ENCODE data around the gene FGF8.

DNA sequence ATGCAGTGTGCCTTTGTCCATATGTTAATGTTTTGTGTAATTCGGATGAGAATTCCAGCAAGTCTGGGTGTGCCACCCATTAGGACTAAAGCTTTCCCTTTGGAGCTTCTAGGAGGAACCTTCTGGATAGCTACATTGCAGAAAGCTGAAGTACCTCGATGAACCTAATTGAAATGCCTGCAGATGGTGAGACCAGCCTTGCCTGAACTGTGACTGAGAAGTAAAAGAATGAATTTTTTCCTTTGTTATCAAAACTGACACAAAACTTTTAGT, 49.9 kb downstream of the FGF8 start:
- TF ChIP-seq ZNF70 (CRISPR knock-in tag; IDR thresholded peaks at IDR 0.05) (no peak), ZNF565 (CRISPR knock-in tag; conservative IDR thresholded peaks at IDR 0.05; ENCODE audit: low read depth) (no peak), ZFP30 (CRISPR knock-in tag; IDR thresholded peaks at IDR 0.05) (no peak), ZNF8 (CRISPR knock-in tag; IDR thresholded peaks at IDR 0.05) (no peak), RARB (CRISPR knock-in tag; IDR thresholded peaks at IDR 0.05) (no peak), BACH2 (CRISPR knock-in tag; IDR thresholded peaks at IDR 0.05; ENCODE audit: borderline replicate concordance) (no peak), ARNTL (CRISPR knock-in tag; IDR thresholded peaks at IDR 0.05; ENCODE audit: borderline replicate concordance, low read depth) (no peak)
- TF ChIP-seq, protein P1, sequence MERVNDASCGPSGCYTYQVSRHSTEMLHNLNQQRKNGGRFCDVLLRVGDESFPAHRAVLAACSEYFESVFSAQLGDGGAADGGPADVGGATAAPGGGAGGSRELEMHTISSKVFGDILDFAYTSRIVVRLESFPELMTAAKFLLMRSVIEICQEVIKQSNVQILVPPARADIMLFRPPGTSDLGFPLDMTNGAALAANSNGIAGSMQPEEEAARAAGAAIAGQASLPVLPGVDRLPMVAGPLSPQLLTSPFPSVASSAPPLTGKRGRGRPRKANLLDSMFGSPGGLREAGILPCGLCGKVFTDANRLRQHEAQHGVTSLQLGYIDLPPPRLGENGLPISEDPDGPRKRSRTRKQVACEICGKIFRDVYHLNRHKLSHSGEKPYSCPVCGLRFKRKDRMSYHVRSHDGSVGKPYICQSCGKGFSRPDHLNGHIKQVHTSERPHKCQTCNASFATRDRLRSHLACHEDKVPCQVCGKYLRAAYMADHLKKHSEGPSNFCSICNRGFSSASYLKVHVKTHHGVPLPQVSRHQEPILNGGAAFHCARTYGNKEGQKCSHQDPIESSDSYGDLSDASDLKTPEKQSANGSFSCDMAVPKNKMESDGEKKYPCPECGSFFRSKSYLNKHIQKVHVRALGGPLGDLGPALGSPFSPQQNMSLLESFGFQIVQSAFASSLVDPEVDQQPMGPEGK (CRISPR knock-in tag; IDR thresholded peaks at IDR 0.05; ENCODE audit: borderline replicate concordance) = no peak
- TF ChIP-seq, protein P2, sequence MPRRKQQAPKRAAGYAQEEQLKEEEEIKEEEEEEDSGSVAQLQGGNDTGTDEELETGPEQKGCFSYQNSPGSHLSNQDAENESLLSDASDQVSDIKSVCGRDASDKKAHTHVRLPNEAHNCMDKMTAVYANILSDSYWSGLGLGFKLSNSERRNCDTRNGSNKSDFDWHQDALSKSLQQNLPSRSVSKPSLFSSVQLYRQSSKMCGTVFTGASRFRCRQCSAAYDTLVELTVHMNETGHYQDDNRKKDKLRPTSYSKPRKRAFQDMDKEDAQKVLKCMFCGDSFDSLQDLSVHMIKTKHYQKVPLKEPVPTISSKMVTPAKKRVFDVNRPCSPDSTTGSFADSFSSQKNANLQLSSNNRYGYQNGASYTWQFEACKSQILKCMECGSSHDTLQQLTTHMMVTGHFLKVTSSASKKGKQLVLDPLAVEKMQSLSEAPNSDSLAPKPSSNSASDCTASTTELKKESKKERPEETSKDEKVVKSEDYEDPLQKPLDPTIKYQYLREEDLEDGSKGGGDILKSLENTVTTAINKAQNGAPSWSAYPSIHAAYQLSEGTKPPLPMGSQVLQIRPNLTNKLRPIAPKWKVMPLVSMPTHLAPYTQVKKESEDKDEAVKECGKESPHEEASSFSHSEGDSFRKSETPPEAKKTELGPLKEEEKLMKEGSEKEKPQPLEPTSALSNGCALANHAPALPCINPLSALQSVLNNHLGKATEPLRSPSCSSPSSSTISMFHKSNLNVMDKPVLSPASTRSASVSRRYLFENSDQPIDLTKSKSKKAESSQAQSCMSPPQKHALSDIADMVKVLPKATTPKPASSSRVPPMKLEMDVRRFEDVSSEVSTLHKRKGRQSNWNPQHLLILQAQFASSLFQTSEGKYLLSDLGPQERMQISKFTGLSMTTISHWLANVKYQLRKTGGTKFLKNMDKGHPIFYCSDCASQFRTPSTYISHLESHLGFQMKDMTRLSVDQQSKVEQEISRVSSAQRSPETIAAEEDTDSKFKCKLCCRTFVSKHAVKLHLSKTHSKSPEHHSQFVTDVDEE (CRISPR knock-in tag; IDR thresholded peaks at IDR 0.05) = no peak
- TF ChIP-seq, protein P3, sequence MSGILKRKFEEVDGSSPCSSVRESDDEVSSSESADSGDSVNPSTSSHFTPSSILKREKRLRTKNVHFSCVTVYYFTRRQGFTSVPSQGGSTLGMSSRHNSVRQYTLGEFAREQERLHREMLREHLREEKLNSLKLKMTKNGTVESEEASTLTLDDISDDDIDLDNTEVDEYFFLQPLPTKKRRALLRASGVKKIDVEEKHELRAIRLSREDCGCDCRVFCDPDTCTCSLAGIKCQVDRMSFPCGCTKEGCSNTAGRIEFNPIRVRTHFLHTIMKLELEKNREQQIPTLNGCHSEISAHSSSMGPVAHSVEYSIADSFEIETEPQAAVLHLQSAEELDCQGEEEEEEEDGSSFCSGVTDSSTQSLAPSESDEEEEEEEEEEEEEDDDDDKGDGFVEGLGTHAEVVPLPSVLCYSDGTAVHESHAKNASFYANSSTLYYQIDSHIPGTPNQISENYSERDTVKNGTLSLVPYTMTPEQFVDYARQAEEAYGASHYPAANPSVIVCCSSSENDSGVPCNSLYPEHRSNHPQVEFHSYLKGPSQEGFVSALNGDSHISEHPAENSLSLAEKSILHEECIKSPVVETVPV (CRISPR knock-in tag; IDR thresholded peaks at IDR 0.05) = no peak
- TF ChIP-seq, protein P4, sequence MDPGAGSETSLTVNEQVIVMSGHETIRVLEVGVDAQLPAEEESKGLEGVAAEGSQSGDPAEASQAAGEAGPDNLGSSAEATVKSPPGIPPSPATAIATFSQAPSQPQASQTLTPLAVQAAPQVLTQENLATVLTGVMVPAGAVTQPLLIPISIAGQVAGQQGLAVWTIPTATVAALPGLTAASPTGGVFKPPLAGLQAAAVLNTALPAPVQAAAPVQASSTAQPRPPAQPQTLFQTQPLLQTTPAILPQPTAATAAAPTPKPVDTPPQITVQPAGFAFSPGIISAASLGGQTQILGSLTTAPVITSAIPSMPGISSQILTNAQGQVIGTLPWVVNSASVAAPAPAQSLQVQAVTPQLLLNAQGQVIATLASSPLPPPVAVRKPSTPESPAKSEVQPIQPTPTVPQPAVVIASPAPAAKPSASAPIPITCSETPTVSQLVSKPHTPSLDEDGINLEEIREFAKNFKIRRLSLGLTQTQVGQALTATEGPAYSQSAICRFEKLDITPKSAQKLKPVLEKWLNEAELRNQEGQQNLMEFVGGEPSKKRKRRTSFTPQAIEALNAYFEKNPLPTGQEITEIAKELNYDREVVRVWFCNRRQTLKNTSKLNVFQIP (CRISPR knock-in tag; IDR thresholded peaks at IDR 0.05; ENCODE audit: borderline replicate concordance, low read depth) = no peak
